ENCODE data around the gene ALKAL2. TPM values are rescaled to one million over a fixed set of nuclear protein-coding genes. Genes with fewer than 3 reads are reported as not detected.

Gene ALKAL2
- polyA plus RNA-seq, 1 of the 3 experiments (the other 2 are of a cell fraction): not detected

- Histone ChIP-seq H3K27ac (ENCODE audit: low read depth in 2 of 2, low read length in 1 of 2) (no peak overlapping the region), H3K27me3 (ENCODE audit: insufficient read depth) (no peaks in the 10 kb centered on the region), H3K9me2 (no peaks in the 10 kb centered on the region), H3K79me2 (ENCODE audit: insufficient read depth) (no peaks in the 10 kb centered on the region), H3K4me3 (ENCODE audit: low read depth in 2 of 2, low read length in 1 of 2) (no peak overlapping the region), H4K20me1 (ENCODE audit: insufficient read depth) (no peaks in the 10 kb centered on the region), H3F3A (replicated peaks; ENCODE audit: insufficient read depth) (no peaks in the 10 kb centered on the region), H3K9ac (no peak overlapping the region), H3K9me3 (no peaks in the 10 kb centered on the region), H3K4me1 (ENCODE audit: control insufficient read depth in 1 of 2, insufficient read depth in 2 of 2, low read depth in 1 of 2, low read length in 1 of 2) (peaks cover 0 to 7% of the 10 kb centered on the region in 2 experiments; a peak in 1 of 4 replicates), H3K4me2 (no peak overlapping the region), H2AFZ (ENCODE audit: low read depth) (no peak overlapping the region), H3K36me3 (replicated peaks in 1 of 2; ENCODE audit: control insufficient read depth in 1 of 2, insufficient read depth in 2 of 2, low read length in 1 of 2) (no peaks in the 10 kb centered on the region)
- DNase-seq: no peak
- WGBS (ENCODE audit: low lambda C conversion rate): 30% methylated on average over 5 of the region's 5 CpGs
- no peak for TF ChIP-seq EP300 (IDR thresholded peaks at IDR 0.05; ENCODE audit: borderline replicate concordance in 1 of 2, low read depth in 1 of 2, low read length in 1 of 2)
- no peak for TF ChIP-seq SIN3A (IDR thresholded peaks at IDR 0.05; ENCODE audit: borderline replicate concordance, low read depth, low read length)
- TF ChIP-seq CHD2 (IDR thresholded peaks at IDR 0.05; ENCODE audit: low read length, partially characterized antibody): no peak
- no peak for TF ChIP-seq TCF12 (IDR thresholded peaks at IDR 0.05)
- no peak for TF ChIP-seq FOXM1 (IDR thresholded peaks at IDR 0.05; ENCODE audit: low read depth)
- TF ChIP-seq EZH2phosphoT487 (IDR thresholded peaks at IDR 0.05; ENCODE audit: borderline replicate concordance, low read depth): no peak
- TF ChIP-seq USF2 (IDR thresholded peaks at IDR 0.05; ENCODE audit: borderline replicate concordance, low read depth, low read length): no peak
- TF ChIP-seq MXI1 (IDR thresholded peaks at IDR 0.05; ENCODE audit: low read depth, low read length): no peak
- no peak for TF ChIP-seq NRF1 (IDR thresholded peaks at IDR 0.05; ENCODE audit: low read depth, low read length)
- ChIA-PET POLR2A (no interaction called here), CTCF (interaction anchor here (1.0 kb wide), 1 partner anchor 49 kb away, joined by 3 read pairs; no protein-coding TSS in a partner anchor)
Measured at GRCh38 chr2:310994-311393, 23.1 kb upstream of the ALKAL2 start.

- Histone ChIP-seq H3K9me3 (no peaks in the 10 kb centered on the region), H3K9me2 (no peaks in the 10 kb centered on the region), H4K20me1 (ENCODE audit: insufficient read depth) (no peaks in the 10 kb centered on the region), H3K36me3 (replicated peaks in 1 of 2; ENCODE audit: control insufficient read depth in 1 of 2, insufficient read depth in 2 of 2, low read length in 1 of 2) (no peaks in the 10 kb centered on the region), H3K79me2 (ENCODE audit: insufficient read depth) (no peaks in the 10 kb centered on the region), H3K27ac (ENCODE audit: low read depth in 2 of 2, low read length in 1 of 2) (no peak overlapping the region), H3K9ac (no peak overlapping the region), H3K4me2 (no peak overlapping the region), H3K4me1 (ENCODE audit: control insufficient read depth in 1 of 2, insufficient read depth in 2 of 2, low read depth in 1 of 2, low read length in 1 of 2) (peaks cover 0 to 7% of the 10 kb centered on the region in 2 experiments; a peak in 1 of 4 replicates), H2AFZ (ENCODE audit: low read depth) (no peak overlapping the region), H3K4me3 (ENCODE audit: low read depth in 2 of 2, low read length in 1 of 2) (no peak overlapping the region), H3F3A (replicated peaks; ENCODE audit: insufficient read depth) (no peaks in the 10 kb centered on the region), H3K27me3 (ENCODE audit: insufficient read depth) (no peaks in the 10 kb centered on the region)
- 67% methylated on average over 10 of the region's 10 CpGs for WGBS (ENCODE audit: low lambda C conversion rate)
- DNase-seq: no peak
- POLR2A ChIA-PET: no interaction called here
- CTCF ChIA-PET: interaction anchor here (1.2 kb wide), 1 partner anchor 23 kb away, joined by 5 read pairs; no protein-coding TSS in a partner anchor
- TF ChIP-seq TAF1 (IDR thresholded peaks at IDR 0.05; ENCODE audit: borderline replicate concordance, low read depth, low read length) (no peak), MXI1 (IDR thresholded peaks at IDR 0.05; ENCODE audit: low read depth, low read length) (no peak), FOXM1 (IDR thresholded peaks at IDR 0.05; ENCODE audit: low read depth) (no peak), ZBTB33 (IDR thresholded peaks at IDR 0.05; ENCODE audit: borderline replicate concordance, low read depth) (no peak), SMC3 (IDR thresholded peaks at IDR 0.05; ENCODE audit: low read depth, low read length) (no peak), CTCF (IDR thresholded peaks at IDR 0.05) (no peak), FOXJ3 (CRISPR knock-in tag; IDR thresholded peaks at IDR 0.05) (no peak), USF2 (IDR thresholded peaks at IDR 0.05; ENCODE audit: borderline replicate concordance, low read depth, low read length) (no peak), RCOR1 (IDR thresholded peaks at IDR 0.05; ENCODE audit: low read length) (no peak), TEAD4 (IDR thresholded peaks at IDR 0.05; ENCODE audit: borderline replicate concordance, insufficient read depth) (no peak), GATA2 (CRISPR knock-in tag; IDR thresholded peaks at IDR 0.05) (no peak), GABPA (IDR thresholded peaks at IDR 0.05; ENCODE audit: low read depth) (no peak), NRF1 (IDR thresholded peaks at IDR 0.05; ENCODE audit: low read depth, low read length) (no peak), JUND (IDR thresholded peaks at IDR 0.05) (no peak), EP300 (IDR thresholded peaks at IDR 0.05; ENCODE audit: borderline replicate concordance in 1 of 2, low read depth in 1 of 2, low read length in 1 of 2) (no peak), SIN3A (IDR thresholded peaks at IDR 0.05; ENCODE audit: borderline replicate concordance, low read depth, low read length) (no peak), NFIC (IDR thresholded peaks at IDR 0.05; ENCODE audit: borderline replicate concordance) (no peak), POLR2AphosphoS5 (IDR thresholded peaks at IDR 0.05; ENCODE audit: low read depth, low read length) (no peak)
Measured at GRCh38 chr2:309954-310510, 22.1 kb upstream of the ALKAL2 start.

Data from SK-N-SH (cell line).